Measurements from ENCODE around the gene FBL. TPM values are rescaled to one million over a fixed set of nuclear protein-coding genes. Genes with fewer than 3 reads are reported as not detected.
A peak's percentile ranks its signal among the peaks of the same experiment; 100 is the strongest.

Gene FBL
- total and polyA plus RNA-seq, 2 of the 13 experiments (the other 11 are each of a cell fraction or from before 2014, with no cell fraction given) = 153 to 468 TPM

- Histone ChIP-seq H2AFZ (ENCODE audit: low read length) (no peak within 1 kb of the TSS), H3K36me3 (replicated peaks in 1 of 2; ENCODE audit: control insufficient read depth in 1 of 2, insufficient read depth in 2 of 2, low read length in 2 of 2) (peaks cover 32 to 65% of the 10 kb centered on the region in 2 experiments), H3K9ac (ENCODE audit: insufficient read depth, low read depth, low read length) (no peak within 1 kb of the TSS), H4K20me1 (ENCODE audit: insufficient read depth, low read length) (no peaks in the 10 kb centered on the region), H3K9me3 (ENCODE audit: low read length) (no peaks in the 10 kb centered on the region), H3K27me3 (ENCODE audit: control insufficient read depth in 1 of 2, insufficient read depth in 2 of 2, low read length in 2 of 2) (no peaks in the 10 kb centered on the region), H3K4me2 (ENCODE audit: low read depth, low read length) (no peak within 1 kb of the TSS), H3K79me2 (ENCODE audit: insufficient read depth, low read length) (peaks cover 1% of the 10 kb centered on the region), H3K4me3 (replicated peaks in 1 of 3; ENCODE audit: insufficient read depth in 1 of 3, low read depth in 2 of 3, low read length in 3 of 3) (no peak within 1 kb of the TSS), H3K4me1 (ENCODE audit: insufficient read depth, low read length) (no peaks in the 10 kb centered on the region), H3K27ac (ENCODE audit: extremely low read length, insufficient read depth, low read length) (no peak within 1 kb of the TSS)
- intact Hi-C loops (cut with micrococcal nuclease; ENCODE audit: unreplicated experiment) = no loop called here
- no peak for FAIRE-seq
- BruUV-seq (replicated peaks) = no TSS peak
- no peak for DNase-seq (ENCODE audit: low spot score)
- ChIA-PET POLR2A (no interaction called here), CTCF (ENCODE audit: low intra/inter-chr PET ratio, low total read pairs) (no interaction called here)
- in situ Hi-C loops (cut with HindIII; ENCODE audit: extremely low pct_ligation_motif_present, low pct_unique_long_range_greater_than_20kb) = no loop called here
- WGBS (ENCODE audit: low lambda C conversion rate) = 96% methylated on average over 42 of the region's 59 CpGs
- peak; percentile 63 for ATAC-seq
- TF ChIP-seq SALL2 (CRISPR knock-in tag; IDR thresholded peaks at IDR 0.05) (no peak), MEF2D (CRISPR knock-in tag; IDR thresholded peaks at IDR 0.05) (no peak), JUNB (CRISPR knock-in tag; IDR thresholded peaks at IDR 0.05; ENCODE audit: borderline replicate concordance) (no peak), RXRA (CRISPR knock-in tag; IDR thresholded peaks at IDR 0.05) (peak; percentile 45; the same call in 1 of the 2 replicates), RFX1 (IDR thresholded peaks at IDR 0.05) (peak; percentile 20; the same call in 1 of the 2 replicates), ASH2L (IDR thresholded peaks at IDR 0.05; ENCODE audit: insufficient read length, low read depth, low read length) (no peak), TEAD2 (CRISPR knock-in tag; IDR thresholded peaks at IDR 0.05) (no peak), NR0B2 (CRISPR knock-in tag; IDR thresholded peaks at IDR 0.05) (no peak), NKX3-1 (CRISPR knock-in tag; IDR thresholded peaks at IDR 0.05) (no peak), ZNF543 (CRISPR knock-in tag; IDR thresholded peaks at IDR 0.05) (no peak), CREB3 (CRISPR knock-in tag; IDR thresholded peaks at IDR 0.05) (no peak), RFX5 (IDR thresholded peaks at IDR 0.05; ENCODE audit: low read depth, low read length) (peak; percentile 94)
- TF ChIP-seq, protein P1, sequence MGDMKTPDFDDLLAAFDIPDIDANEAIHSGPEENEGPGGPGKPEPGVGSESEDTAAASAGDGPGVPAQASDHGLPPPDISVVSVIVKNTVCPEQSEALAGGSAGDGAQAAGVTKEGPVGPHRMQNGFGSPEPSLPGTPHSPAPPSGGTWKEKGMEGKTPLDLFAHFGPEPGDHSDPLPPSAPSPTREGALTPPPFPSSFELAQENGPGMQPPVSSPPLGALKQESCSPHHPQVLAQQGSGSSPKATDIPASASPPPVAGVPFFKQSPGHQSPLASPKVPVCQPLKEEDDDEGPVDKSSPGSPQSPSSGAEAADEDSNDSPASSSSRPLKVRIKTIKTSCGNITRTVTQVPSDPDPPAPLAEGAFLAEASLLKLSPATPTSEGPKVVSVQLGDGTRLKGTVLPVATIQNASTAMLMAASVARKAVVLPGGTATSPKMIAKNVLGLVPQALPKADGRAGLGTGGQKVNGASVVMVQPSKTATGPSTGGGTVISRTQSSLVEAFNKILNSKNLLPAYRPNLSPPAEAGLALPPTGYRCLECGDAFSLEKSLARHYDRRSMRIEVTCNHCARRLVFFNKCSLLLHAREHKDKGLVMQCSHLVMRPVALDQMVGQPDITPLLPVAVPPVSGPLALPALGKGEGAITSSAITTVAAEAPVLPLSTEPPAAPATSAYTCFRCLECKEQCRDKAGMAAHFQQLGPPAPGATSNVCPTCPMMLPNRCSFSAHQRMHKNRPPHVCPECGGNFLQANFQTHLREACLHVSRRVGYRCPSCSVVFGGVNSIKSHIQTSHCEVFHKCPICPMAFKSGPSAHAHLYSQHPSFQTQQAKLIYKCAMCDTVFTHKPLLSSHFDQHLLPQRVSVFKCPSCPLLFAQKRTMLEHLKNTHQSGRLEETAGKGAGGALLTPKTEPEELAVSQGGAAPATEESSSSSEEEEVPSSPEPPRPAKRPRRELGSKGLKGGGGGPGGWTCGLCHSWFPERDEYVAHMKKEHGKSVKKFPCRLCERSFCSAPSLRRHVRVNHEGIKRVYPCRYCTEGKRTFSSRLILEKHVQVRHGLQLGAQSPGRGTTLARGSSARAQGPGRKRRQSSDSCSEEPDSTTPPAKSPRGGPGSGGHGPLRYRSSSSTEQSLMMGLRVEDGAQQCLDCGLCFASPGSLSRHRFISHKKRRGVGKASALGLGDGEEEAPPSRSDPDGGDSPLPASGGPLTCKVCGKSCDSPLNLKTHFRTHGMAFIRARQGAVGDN (CRISPR knock-in tag; IDR thresholded peaks at IDR 0.05) = 0 out of 2 replicates have a peak, but pooled peaks have one; percentile 8
- TF ChIP-seq, protein P2, sequence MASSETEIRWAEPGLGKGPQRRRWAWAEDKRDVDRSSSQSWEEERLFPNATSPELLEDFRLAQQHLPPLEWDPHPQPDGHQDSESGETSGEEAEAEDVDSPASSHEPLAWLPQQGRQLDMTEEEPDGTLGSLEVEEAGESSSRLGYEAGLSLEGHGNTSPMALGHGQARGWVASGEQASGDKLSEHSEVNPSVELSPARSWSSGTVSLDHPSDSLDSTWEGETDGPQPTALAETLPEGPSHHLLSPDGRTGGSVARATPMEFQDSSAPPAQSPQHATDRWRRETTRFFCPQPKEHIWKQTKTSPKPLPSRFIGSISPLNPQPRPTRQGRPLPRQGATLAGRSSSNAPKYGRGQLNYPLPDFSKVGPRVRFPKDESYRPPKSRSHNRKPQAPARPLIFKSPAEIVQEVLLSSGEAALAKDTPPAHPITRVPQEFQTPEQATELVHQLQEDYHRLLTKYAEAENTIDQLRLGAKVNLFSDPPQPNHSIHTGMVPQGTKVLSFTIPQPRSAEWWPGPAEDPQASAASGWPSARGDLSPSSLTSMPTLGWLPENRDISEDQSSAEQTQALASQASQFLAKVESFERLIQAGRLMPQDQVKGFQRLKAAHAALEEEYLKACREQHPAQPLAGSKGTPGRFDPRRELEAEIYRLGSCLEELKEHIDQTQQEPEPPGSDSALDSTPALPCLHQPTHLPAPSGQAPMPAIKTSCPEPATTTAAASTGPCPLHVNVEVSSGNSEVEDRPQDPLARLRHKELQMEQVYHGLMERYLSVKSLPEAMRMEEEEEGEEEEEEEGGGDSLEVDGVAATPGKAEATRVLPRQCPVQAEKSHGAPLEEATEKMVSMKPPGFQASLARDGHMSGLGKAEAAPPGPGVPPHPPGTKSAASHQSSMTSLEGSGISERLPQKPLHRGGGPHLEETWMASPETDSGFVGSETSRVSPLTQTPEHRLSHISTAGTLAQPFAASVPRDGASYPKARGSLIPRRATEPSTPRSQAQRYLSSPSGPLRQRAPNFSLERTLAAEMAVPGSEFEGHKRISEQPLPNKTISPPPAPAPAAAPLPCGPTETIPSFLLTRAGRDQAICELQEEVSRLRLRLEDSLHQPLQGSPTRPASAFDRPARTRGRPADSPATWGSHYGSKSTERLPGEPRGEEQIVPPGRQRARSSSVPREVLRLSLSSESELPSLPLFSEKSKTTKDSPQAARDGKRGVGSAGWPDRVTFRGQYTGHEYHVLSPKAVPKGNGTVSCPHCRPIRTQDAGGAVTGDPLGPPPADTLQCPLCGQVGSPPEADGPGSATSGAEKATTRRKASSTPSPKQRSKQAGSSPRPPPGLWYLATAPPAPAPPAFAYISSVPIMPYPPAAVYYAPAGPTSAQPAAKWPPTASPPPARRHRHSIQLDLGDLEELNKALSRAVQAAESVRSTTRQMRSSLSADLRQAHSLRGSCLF (CRISPR knock-in tag; IDR thresholded peaks at IDR 0.05; ENCODE audit: borderline replicate concordance) = no peak
Measured at GRCh38 chr19:39833464-39834286, 12.5 kb downstream of the FBL start, which contains the start of gene DYRK1B. Gene DYRK1B (minus strand): TSS chr19:39834162. CDS start chr19:39831867, 2,295 bp downstream.
